ENCODE data around the gene IL22. TPM values are rescaled to one million over a fixed set of nuclear protein-coding genes. Genes with fewer than 3 reads are reported as not detected.

The IL22 gene
- total RNA-seq, 3 donors from 2014 or later, result not detected

DNA sequence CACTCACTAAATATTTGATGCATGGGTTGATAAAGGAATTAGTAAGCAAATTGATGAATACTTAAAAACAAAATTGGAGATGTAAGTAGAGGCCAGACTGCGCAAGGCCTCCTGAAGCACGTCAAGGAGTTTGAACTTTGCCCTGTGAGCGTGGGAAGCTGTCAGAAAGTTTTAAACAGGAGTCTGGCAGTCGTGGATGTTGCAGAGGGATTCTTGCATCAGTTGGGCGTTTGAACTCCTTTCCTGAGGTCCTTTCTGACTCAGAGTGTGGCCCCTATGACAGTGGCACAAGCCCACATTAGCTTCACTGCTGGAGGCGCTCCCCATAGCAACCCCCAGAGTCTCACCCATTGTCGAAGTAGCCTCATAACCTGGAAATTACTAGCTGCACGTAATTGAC lies 17.9 kb upstream of the IL22 start:
- TF ChIP-seq, protein P1, sequence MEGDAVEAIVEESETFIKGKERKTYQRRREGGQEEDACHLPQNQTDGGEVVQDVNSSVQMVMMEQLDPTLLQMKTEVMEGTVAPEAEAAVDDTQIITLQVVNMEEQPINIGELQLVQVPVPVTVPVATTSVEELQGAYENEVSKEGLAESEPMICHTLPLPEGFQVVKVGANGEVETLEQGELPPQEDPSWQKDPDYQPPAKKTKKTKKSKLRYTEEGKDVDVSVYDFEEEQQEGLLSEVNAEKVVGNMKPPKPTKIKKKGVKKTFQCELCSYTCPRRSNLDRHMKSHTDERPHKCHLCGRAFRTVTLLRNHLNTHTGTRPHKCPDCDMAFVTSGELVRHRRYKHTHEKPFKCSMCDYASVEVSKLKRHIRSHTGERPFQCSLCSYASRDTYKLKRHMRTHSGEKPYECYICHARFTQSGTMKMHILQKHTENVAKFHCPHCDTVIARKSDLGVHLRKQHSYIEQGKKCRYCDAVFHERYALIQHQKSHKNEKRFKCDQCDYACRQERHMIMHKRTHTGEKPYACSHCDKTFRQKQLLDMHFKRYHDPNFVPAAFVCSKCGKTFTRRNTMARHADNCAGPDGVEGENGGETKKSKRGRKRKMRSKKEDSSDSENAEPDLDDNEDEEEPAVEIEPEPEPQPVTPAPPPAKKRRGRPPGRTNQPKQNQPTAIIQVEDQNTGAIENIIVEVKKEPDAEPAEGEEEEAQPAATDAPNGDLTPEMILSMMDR (IDR thresholded peaks at IDR 0.05), result no peak

DNA sequence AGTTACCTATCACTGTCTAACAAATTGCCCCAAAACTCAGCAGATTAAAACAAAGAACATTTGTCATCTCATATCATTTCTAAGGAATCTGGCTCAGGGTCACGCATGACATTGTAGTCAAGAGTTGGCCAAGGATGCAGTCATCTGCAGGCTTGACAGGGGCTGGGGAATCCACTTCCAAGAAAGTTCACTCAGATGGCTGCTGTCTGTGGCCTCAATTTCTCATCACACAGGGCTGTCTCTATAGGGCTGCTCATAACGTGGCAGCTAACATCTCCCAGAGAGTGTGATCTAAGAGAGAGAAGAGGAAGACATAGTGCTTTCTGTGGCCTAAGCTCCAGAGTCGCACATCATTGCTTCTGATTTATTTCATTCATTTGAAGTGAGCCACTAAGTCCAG lies 17.0 kb upstream of the IL22 start:
- intact Hi-C loops (cut with DNase I, micrococcal nuclease), result no loop called here
- H3K4me3 ChIP-seq, result no peak overlapping the region
- no peaks in the 10 kb centered on the region for H3K4me1 ChIP-seq (ENCODE audit: low read depth)
- DNase-seq (no peak), ATAC-seq (no peak)
- H3K36me3 ChIP-seq (ENCODE audit: low read depth), result no peaks in the 10 kb centered on the region
- TF ChIP-seq, protein P1 (IDR thresholded peaks at IDR 0.05), result no peak
- H3K9me3 ChIP-seq, result no peaks in the 10 kb centered on the region

More for the DNA sequence above, 17.9 kb upstream of the IL22 start:
- Histone ChIP-seq H3K36me3 (ENCODE audit: low read depth) (no peaks in the 10 kb centered on the region), H3K4me3 (no peak overlapping the region), H3K9me3 (no peaks in the 10 kb centered on the region), H3K4me1 (ENCODE audit: low read depth) (no peaks in the 10 kb centered on the region)
- ATAC-seq (no peak), DNase-seq (no peak)
- intact Hi-C loops (cut with DNase I, micrococcal nuclease), result no loop called here

DNA sequence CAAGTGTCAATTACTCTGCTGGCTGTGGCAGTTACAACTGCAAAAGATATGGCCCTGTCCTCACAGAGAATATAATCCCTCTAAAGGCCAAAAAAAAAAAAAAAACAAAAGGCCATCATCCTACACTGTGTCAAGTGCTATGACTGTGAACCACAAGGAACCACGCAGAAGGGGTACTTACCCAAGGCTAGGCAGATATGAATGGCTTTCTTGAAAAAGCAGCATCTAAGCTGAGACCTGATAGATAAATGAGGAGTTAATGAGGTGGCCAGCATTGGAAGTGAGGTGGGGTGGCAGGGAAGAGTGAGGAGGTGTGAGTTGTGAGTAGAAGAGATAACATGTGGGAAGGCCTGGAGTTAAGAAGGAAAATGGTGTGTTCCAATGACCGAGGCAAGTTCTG lies 16.4 kb upstream of the IL22 start:
- Histone ChIP-seq H3K36me3 (ENCODE audit: low read depth) (no peaks in the 10 kb centered on the region), H3K4me3 (no peak overlapping the region), H3K9me3 (no peaks in the 10 kb centered on the region), H3K4me1 (ENCODE audit: low read depth) (no peaks in the 10 kb centered on the region)
- no peak for ATAC-seq
- intact Hi-C loops (cut with DNase I, micrococcal nuclease), result no loop called here
- TF ChIP-seq, protein P1 (IDR thresholded peaks at IDR 0.05), result no peak
- DNase-seq, result no peak

DNA sequence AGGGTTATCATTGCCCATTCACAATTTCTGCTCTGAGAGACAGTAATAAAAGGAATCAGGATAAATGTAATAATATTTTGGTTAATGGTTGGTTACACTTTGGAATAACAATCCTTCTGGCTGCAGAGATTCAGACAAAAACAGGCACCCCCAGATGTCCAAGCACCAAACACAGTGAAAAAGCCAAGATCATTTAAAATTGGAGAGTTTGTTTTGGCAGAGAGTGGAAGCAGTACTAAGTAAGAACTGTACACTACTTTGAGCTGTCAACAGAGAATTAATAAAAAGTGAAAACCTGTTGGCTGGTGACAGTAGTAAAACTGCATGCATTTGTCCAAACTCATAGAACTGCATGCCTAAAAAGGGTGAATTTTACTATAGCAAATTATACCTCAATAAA lies 15.6 kb upstream of the IL22 start:
- no peak for DNase-seq
- Histone ChIP-seq H3K36me3 (ENCODE audit: low read depth) (no peaks in the 10 kb centered on the region), H3K4me3 (no peak overlapping the region), H3K4me1 (ENCODE audit: low read depth) (no peaks in the 10 kb centered on the region), H3K9me3 (no peaks in the 10 kb centered on the region)
- intact Hi-C loops (cut with DNase I, micrococcal nuclease), result no loop called here
- ATAC-seq, result no peak
- TF ChIP-seq, protein P1 (IDR thresholded peaks at IDR 0.05), result no peak

DNA sequence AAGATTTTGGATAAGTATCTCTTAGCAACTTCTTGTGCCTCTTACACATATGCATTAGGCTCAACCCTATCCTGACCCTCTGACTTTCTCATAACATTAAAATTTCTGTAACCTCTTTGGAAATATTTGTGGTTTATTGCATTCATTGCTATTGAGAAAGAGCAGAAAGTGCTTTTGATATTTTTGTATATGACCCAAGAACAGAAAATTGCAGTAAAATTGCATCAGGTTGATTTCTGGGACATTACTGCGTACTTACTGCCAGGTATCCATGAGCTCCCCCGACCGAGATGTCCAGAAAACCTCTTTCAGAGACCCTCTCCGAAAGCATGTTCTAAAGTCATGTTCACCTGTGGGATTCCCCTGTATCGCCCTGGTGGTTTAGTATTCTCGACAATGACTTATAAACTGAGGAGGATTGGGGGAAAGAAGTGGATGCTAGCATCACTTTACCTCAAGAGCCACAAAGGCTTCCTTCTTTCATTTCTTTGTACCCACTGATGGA lies 14.5 kb upstream of the IL22 start:
- DNase-seq (no peak), ATAC-seq (no peak)
- no peaks in the 10 kb centered on the region for H3K36me3 ChIP-seq (ENCODE audit: low read depth)
- no peaks in the 10 kb centered on the region for H3K4me1 ChIP-seq (ENCODE audit: low read depth)
- TF ChIP-seq, protein P1 (IDR thresholded peaks at IDR 0.05), result no peak
- H3K4me3 ChIP-seq, result no peak overlapping the region
- intact Hi-C loops (cut with DNase I, micrococcal nuclease), result no loop called here
- H3K9me3 ChIP-seq, result no peaks in the 10 kb centered on the region

DNA sequence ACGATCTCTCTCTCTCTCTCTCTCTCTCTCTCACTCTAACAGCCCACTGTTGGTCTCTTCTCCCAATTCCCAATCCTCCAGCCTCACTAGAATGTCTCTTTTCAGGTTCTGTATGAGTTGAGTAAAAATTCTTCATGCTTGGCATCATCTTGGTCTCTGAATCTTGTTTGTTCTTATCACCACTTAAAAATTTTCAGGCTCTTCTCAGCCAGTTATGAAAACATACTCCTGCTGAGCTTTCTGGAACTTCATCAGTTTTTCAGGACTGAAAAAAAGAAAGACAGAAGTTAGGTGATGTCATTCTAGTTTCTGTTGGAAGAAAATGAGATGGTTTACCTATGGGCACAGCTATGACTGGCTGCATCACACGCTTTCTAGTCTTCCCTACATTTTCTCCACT lies 11.5 kb upstream of the IL22 start:
- ATAC-seq, result no peak
- intact Hi-C loops (cut with DNase I, micrococcal nuclease), result no loop called here
- H3K36me3 ChIP-seq (ENCODE audit: low read depth), result no peaks in the 10 kb centered on the region
- TF ChIP-seq, protein P1 (IDR thresholded peaks at IDR 0.05), result no peak
- no peak overlapping the region for H3K4me3 ChIP-seq
- H3K4me1 ChIP-seq (ENCODE audit: low read depth), result no peaks in the 10 kb centered on the region
- no peak for DNase-seq
- no peaks in the 10 kb centered on the region for H3K9me3 ChIP-seq

Measured in mucosa of descending colon (tissue), 3 donors.